LNCAP (cell line): Measurements from ENCODE around the gene CASKIN1.

ENCODE experiments used
- CTCF ChIP-seq: fragments of 450-650 bp; IDR thresholded peaks from 2 replicates; pipeline ENCODE4 v1.5.1; 2017; ENCODE audit warnings: mild to moderate bottlenecking

The CASKIN1 gene

GRCh38 chr16:2206420-2206779, 10.0 kb upstream of the CASKIN1 start:
- TF ChIP-seq CTCF, result no peak

GRCh38 chr16:2205967-2206313, 9.5 kb upstream of the CASKIN1 start:
- TF ChIP-seq CTCF, result no peak

GRCh38 chr16:2205104-2205966, 8.9 kb upstream of the CASKIN1 start, which contains the start of gene MLST8:
MLST8 (plus strand) TSS chr16:2205454; CDS start chr16:2206086, 632 bp downstream.
- no peak for TF ChIP-seq CTCF

- TF ChIP-seq CTCF, result no peak
Observed at GRCh38 chr16:2204416-2205103, 8.2 kb upstream of the CASKIN1 start.

DNA sequence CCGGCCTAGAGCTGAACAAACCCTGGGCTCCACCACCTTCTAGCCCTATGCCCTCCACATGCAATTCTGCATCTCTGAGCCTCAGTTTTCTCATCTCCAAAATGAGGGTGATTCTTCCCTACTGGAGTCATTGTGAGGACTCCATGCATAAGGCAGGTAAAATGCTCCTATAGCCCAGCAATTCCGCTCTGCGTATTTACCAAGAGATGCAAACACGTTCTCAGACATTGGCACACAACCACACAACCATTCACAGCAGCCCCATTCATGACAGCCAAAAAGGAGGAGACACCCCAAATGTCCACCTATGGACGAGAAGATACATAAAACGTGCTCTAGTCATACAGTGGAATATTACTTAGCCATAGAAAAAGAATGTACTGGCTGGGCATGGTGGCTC, 3.9 kb upstream of the CASKIN1 start:
- no peak for TF ChIP-seq CTCF

DNA sequence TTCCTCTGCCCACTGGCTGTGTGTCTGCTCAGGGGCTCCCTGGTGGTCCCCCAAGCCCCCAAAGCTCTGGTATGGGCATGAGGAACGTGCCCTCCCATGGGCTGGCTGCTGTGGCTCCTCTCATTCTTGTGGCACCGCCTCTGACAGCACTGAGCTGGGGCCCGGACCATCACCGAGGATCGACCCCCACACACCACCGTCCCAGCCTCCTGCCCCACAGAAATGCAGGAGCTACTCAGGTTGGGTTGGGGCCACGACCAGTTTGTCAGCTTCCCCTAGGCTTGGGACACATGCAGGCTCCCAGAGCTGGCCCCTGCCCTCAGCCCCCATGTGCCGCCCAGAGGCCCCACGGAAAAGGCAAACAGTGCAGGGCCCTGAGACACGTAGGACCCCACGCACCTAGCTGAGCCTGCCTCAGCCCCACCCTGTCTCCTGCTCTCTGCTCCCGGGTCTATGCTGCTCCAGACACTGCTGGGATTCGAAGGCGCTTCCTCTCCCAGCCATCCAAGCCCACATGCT, 3.3 kb upstream of the CASKIN1 start:
- TF ChIP-seq CTCF, result no peak

DNA sequence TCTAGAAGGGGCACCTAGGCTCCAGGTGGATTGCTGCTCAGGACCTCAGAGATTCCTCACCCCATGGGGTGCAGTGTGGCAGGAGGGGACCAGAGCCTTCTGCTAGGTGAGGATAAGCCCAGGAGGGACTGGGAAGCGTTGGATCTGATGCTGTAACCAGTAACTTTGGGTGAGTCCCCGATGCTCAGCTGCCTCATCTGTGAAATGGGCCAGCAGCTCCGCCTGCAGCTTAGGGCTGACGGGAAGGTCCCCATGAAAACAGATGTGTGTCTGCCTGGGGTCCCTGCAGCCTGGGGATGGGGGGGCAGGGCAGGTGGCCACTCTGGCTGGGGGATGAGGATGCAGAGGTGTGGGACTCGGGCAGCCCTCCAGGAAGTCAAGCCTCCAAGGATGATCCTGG, 2.7 kb upstream of the CASKIN1 start:
- TF ChIP-seq CTCF, result no peak
